Upper lobe of right lung (tissue), 1 donor: ENCODE data around the gene PPP1CB. TPM values are rescaled to one million over a fixed set of nuclear protein-coding genes. Genes with fewer than 3 reads are reported as not detected.

ENCODE experiments used
- ATAC-seq: fragments of 200-7000 bp; cut with Tn5 transposase; one replicate; pipeline ENCODE4 v1.9.1; 2020; ENCODE audit warnings: mild to moderate bottlenecking, moderate library complexity
- DNase-seq: peaks from one replicate; pipeline ENCODE4 v3.0.0-alpha.2; 2020
- H3K27ac ChIP-seq: fragments of 200-600 bp; one replicate; pipeline ENCODE4 v1.8.0; 2022
- H3K27me3 ChIP-seq: fragments of 200-600 bp; one replicate; pipeline ENCODE4 v1.8.0; 2022; ENCODE audit warnings: mild to moderate bottlenecking
- H3K36me3 ChIP-seq: fragments of 200-600 bp; one replicate; pipeline ENCODE4 v1.8.0; 2022
- H3K4me1 ChIP-seq: fragments of 200-600 bp; one replicate; pipeline ENCODE4 v1.8.0; 2022
- H3K4me3 ChIP-seq: fragments of 200-600 bp; one replicate; pipeline ENCODE4 v1.8.0; 2022; ENCODE audit warnings: mild to moderate bottlenecking
- H3K9me3 ChIP-seq: fragments of 200-600 bp; one replicate; pipeline ENCODE4 v1.8.0; 2022
- CTCF ChIP-seq: fragments of 200-600 bp; IDR thresholded peaks from one replicate; pipeline ENCODE4 v1.8.0; 2022; ENCODE audit warnings: antibody characterized with exemption
- intact Hi-C: fragments of 100-400 bp; cut with DNase I; formaldehyde crosslinking; loops from one replicate; pipeline ENCODE4 v1.11.0; 2022
- total RNA-seq: library from RNA; stranded (reverse); fragmentation: NEBNext Ultra II Directional; extraction: Animal tissue kit (Norgen Biotek cat#: 25700); gene quantifications from one replicate; pipeline ENCODE4 v1.2.1, GENCODE V29; 2021
- donor health status: DM: no; HTN: yes; CAD: no; lungs with severe emphysema.

Gene PPP1CB
- total RNA-seq, 1 donor from 2014 or later: 256 TPM

- no peak for DNase-seq
- TF ChIP-seq CTCF: no peak
- intact Hi-C loops: no loop called here
- Histone ChIP-seq H3K9me3 (no peaks in the 10 kb centered on the region), H3K27me3 (no peaks in the 10 kb centered on the region), H3K4me3 (no peak overlapping the region), H3K36me3 (no peaks in the 10 kb centered on the region), H3K27ac (peak overlapping the region; percentile 99), H3K4me1 (peaks cover 21% of the 10 kb centered on the region)
- no peak for ATAC-seq
Observed at GRCh38 chr2:28749526-28749925, 2.1 kb upstream of the PPP1CB start.

- TF ChIP-seq CTCF: no peak
- Histone ChIP-seq H3K36me3 (no peaks in the 10 kb centered on the region), H3K27me3 (no peaks in the 10 kb centered on the region), H3K4me1 (peaks cover 32% of the 10 kb centered on the region), H3K4me3 (peak overlapping the region; percentile 89), H3K27ac (peak overlapping the region; percentile 99), H3K9me3 (no peaks in the 10 kb centered on the region)
- no peak for DNase-seq
- no peak for ATAC-seq
- intact Hi-C loops: loop anchor here (10.0 kb wide), 1 partner anchor 156 kb away; no protein-coding TSS in a partner anchor
Observed at GRCh38 chr2:28750316-28751251, 1.0 kb upstream of the PPP1CB start.

- Histone ChIP-seq H3K4me1 (peaks cover 47% of the 10 kb centered on the region), H3K9me3 (no peaks in the 10 kb centered on the region), H3K27me3 (no peaks in the 10 kb centered on the region), H3K36me3 (no peaks in the 10 kb centered on the region), H3K27ac (peak overlapping the region; percentile 99), H3K4me3 (peak overlapping the region; percentile 89)
- intact Hi-C loops: loop anchor here (10.0 kb wide), 1 partner anchor 157 kb away; no protein-coding TSS in a partner anchor
- DNase-seq (no peak), ATAC-seq (peak; percentile 64)
- TF ChIP-seq CTCF: no peak
Observed at GRCh38 chr2:28751956-28752630, 463 bp downstream of the PPP1CB start.

GRCh38 chr2:28752631-28753376 is 1.2 kb downstream of the PPP1CB start:
- peak overlapping the region; percentile 99 for H3K27ac ChIP-seq
- intact Hi-C loops: loop anchor here (10.0 kb wide), 1 partner anchor 158 kb away; no protein-coding TSS in a partner anchor
- H3K4me1 ChIP-seq: peaks cover 54% of the 10 kb centered on the region
- no peaks in the 10 kb centered on the region for H3K9me3 ChIP-seq
- no peak for TF ChIP-seq CTCF
- H3K27me3 ChIP-seq: no peaks in the 10 kb centered on the region
- DNase-seq: no peak
- no peaks in the 10 kb centered on the region for H3K36me3 ChIP-seq
- H3K4me3 ChIP-seq: peak overlapping the region; percentile 89
- ATAC-seq: no peak

DNA sequence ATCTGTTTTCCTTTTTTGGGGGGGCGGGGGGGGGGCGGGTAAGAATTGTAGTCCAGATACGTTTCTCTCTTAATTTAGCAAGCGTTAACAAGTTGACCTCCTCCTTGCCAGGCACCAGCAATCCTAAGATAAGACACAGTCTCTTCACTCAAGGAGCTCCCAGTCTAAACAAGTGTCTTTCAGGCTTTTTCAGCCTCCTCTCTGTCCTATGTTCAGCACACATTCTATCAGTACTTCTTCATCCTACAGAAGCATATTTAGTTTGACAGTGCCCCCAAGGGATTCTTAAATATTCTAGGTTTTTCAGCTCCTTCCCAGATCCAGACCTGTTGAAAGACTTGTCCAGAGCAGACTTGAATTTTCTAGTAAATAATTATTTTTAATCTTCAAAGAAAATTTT is 2.7 kb downstream of the PPP1CB start:
- H3K27ac ChIP-seq: peak overlapping the region; percentile 40
- DNase-seq: no peak
- no peaks in the 10 kb centered on the region for H3K9me3 ChIP-seq
- H3K4me3 ChIP-seq: peak overlapping the region; percentile 89
- TF ChIP-seq CTCF: no peak
- intact Hi-C loops: loop anchor here (10.0 kb wide), 1 partner anchor 160 kb away; no protein-coding TSS in a partner anchor
- H3K27me3 ChIP-seq: no peaks in the 10 kb centered on the region
- no peak for ATAC-seq
- peaks cover 66% of the 10 kb centered on the region for H3K4me1 ChIP-seq
- peaks cover 4% of the 10 kb centered on the region for H3K36me3 ChIP-seq
